IMR-90 (cell line): ENCODE data around the gene PTPRS. TPM values are rescaled to one million over a fixed set of nuclear protein-coding genes. Genes with fewer than 3 reads are reported as not detected.

ENCODE experiments used
- ATAC-seq: fragments of 200-7000 bp; cut with Tn5 transposase; 2 replicates; pipeline ENCODE4 v1.9.1; 2020; ENCODE audit warnings: low read depth, mild to moderate bottlenecking, moderate library complexity
- BruUV-seq: library from RNA; stranded (reverse); fragments of 400-500 nt; replicated peaks from 2 replicates; lab custom pipeline; 2021; lab: Mats Ljungman, UMichigan
- CTCF ChIA-PET: fragments of 300-600 bp; formaldehyde crosslinking; extraction: SDS; loops from one replicate; lab custom pipeline; 2021; ENCODE audit warnings: antibody characterized with exemption; lab: Yijun Ruan, JAX
- POLR2A ChIA-PET: fragments of 300-600 bp; sonication (Branson Sonifier 250); formaldehyde crosslinking; loops from one replicate; lab custom pipeline; 2022; ENCODE audit warnings: antibody characterized with exemption; ENCODE audit not compliant: unreplicated experiment; lab: Charles Lee
- DNase-seq: peaks from one replicate; pipeline ENCODE4 v3.0.0; 2013
- H2AFZ ChIP-seq: replicated peaks from 2 replicates; pipeline ENCODE3; 2013; ENCODE audit warnings: low read length, mild to moderate bottlenecking; ENCODE audit not compliant: poor library complexity
- H2AK5ac ChIP-seq: 2 replicates; pipeline ENCODE4 v1.6.1; 2013; ENCODE audit warnings: low read depth, low read length, inconsistent platforms
- H2AK9ac ChIP-seq: replicated peaks from 2 replicates; pipeline ENCODE3; 2013; ENCODE audit warnings: mild to moderate bottlenecking, low read depth, low read length, moderate library complexity; ENCODE audit not compliant: poor library complexity
- H2BK120ac ChIP-seq: 2 replicates; pipeline ENCODE4 v1.6.1; 2013; ENCODE audit warnings: low read depth, low read length, inconsistent platforms
- H2BK15ac ChIP-seq: 3 replicates; pipeline ENCODE4 v1.6.1; 2013; ENCODE audit warnings: low read depth, low read length, inconsistent platforms
- H2BK20ac ChIP-seq: 2 replicates; pipeline ENCODE4 v1.6.1; 2013; ENCODE audit warnings: low read depth, mild to moderate bottlenecking, inconsistent platforms, low read length, moderate library complexity
- H2BK5ac ChIP-seq: 2 replicates; pipeline ENCODE4 v1.6.1; 2013; ENCODE audit warnings: mild to moderate bottlenecking, low read depth, low read length, inconsistent platforms; ENCODE audit not compliant: poor library complexity, severe bottlenecking
- H3K14ac ChIP-seq: replicated peaks from 2 replicates; pipeline ENCODE4 v1.6.1; 2013; ENCODE audit warnings: low read depth, low read length, inconsistent platforms
- H3K18ac ChIP-seq: 2 replicates; pipeline ENCODE4 v1.6.1; 2013; ENCODE audit warnings: low read depth, low read length, control low read depth
- H3K23ac ChIP-seq: 2 replicates; pipeline ENCODE4 v1.6.1; 2013; ENCODE audit warnings: low read depth, low read length, inconsistent platforms
- H3K27ac ChIP-seq: 2 replicates; pipeline ENCODE4 v1.5.1; 2013; ENCODE audit warnings: mild to moderate bottlenecking, control low read depth, low read length; ENCODE audit not compliant: insufficient read depth
- H3K27me3 ChIP-seq: 2 replicates; pipeline ENCODE4 v1.6.1; 2013; ENCODE audit warnings: low read length; ENCODE audit not compliant: control insufficient read depth, insufficient read depth
- H3K36me3 ChIP-seq: 2 replicates; pipeline ENCODE4 v1.6.1; 2013; ENCODE audit warnings: low read length, mixed read lengths; ENCODE audit not compliant: control insufficient read depth, insufficient read depth
- H3K4ac ChIP-seq: 2 replicates; pipeline ENCODE4 v1.6.1; 2013; ENCODE audit warnings: low read depth, low read length, inconsistent platforms
- H3K4me1 ChIP-seq: 2 replicates; pipeline ENCODE4 v1.6.1; 2013; ENCODE audit warnings: low read length, mixed read lengths; ENCODE audit not compliant: control insufficient read depth, insufficient read depth
- H3K4me2 ChIP-seq: 2 replicates; pipeline ENCODE4 v1.6.1; 2013; ENCODE audit warnings: low read depth, mild to moderate bottlenecking, control low read depth, low read length, moderate library complexity
- H3K4me3 ChIP-seq: 2 replicates; pipeline ENCODE4 v1.5.1; 2013; ENCODE audit warnings: low read depth, mild to moderate bottlenecking, control low read depth, low read length, moderate library complexity; ENCODE audit not compliant: insufficient read depth
- H3K56ac ChIP-seq: 2 replicates; pipeline ENCODE4 v1.6.1; 2013; ENCODE audit warnings: low read length, inconsistent platforms; ENCODE audit not compliant: insufficient read depth; ENCODE audit errors: extremely low read depth
- H3K79me1 ChIP-seq, 2 experiments: 2 replicates each; pipeline ENCODE4 v1.6.1; 2013; ENCODE audit warnings: low read length in 2 of 2, inconsistent platforms in 1 of 2, low read depth in 1 of 2
- H3K9ac ChIP-seq: 2 replicates; pipeline ENCODE4 v1.6.1; 2013; ENCODE audit warnings: low read depth, low read length, control low read depth
- H3K9me1 ChIP-seq: 2 replicates; pipeline ENCODE4 v1.6.1; 2013; ENCODE audit warnings: low read length, inconsistent platforms; ENCODE audit not compliant: insufficient read depth
- H3K9me3 ChIP-seq: 2 replicates; pipeline ENCODE4 v1.6.1; 2013; ENCODE audit warnings: low read length; ENCODE audit not compliant: control insufficient read depth, insufficient read depth
- H4K20me1 ChIP-seq: 2 replicates; pipeline ENCODE4 v1.6.1; 2013; ENCODE audit warnings: low read length, inconsistent platforms; ENCODE audit not compliant: insufficient read depth
- H4K5ac ChIP-seq: 2 replicates; pipeline ENCODE4 v1.6.1; 2013; ENCODE audit warnings: mild to moderate bottlenecking, low read depth, low read length, control low read depth
- H4K8ac ChIP-seq, 2 experiments: 2 replicates each; pipeline ENCODE4 v1.6.1; 2013; ENCODE audit warnings: low read depth in 2 of 2, low read length in 2 of 2, control low read depth in 1 of 2, inconsistent platforms in 1 of 2
- H4K91ac ChIP-seq: 2 replicates; pipeline ENCODE4 v1.6.1; 2013; ENCODE audit warnings: low read depth, low read length, inconsistent platforms; ENCODE audit not compliant: insufficient read depth
- BHLHE40 ChIP-seq: fragments of 150-350 bp; IDR thresholded peaks from 2 replicates; pipeline ENCODE4 v1.6.1; 2016; ENCODE audit warnings: mild to moderate bottlenecking, low read depth, low read length
- CEBPB ChIP-seq: IDR thresholded peaks from 2 replicates; pipeline ENCODE4 v1.6.1; 2012; ENCODE audit warnings: low read depth, low read length, improper control_type of control experiment
- CHD1 ChIP-seq: IDR thresholded peaks from 2 replicates; pipeline ENCODE4 v1.6.1; 2012; ENCODE audit warnings: low read depth, low read length, improper control_type of control experiment
- CTCF ChIP-seq: conservative IDR thresholded peaks from 2 replicates; pipeline ENCODE4 v1.5.1; 2012; ENCODE audit warnings: mild to moderate bottlenecking, low read depth, low read length, improper control_type of control experiment
- ELK1 ChIP-seq: fragments of 150-350 bp; IDR thresholded peaks from 2 replicates; pipeline ENCODE4 v1.6.1; 2016; ENCODE audit warnings: low read depth, mild to moderate bottlenecking, low read length, moderate library complexity, borderline replicate concordance
- FOS ChIP-seq: fragments of 150-350 bp; IDR thresholded peaks from 2 replicates; pipeline ENCODE4 v1.6.1; 2016; ENCODE audit warnings: low read depth, low read length
- MAFK ChIP-seq: IDR thresholded peaks from 2 replicates; pipeline ENCODE4 v1.6.1; 2012; ENCODE audit warnings: low read depth, low read length, improper control_type of control experiment
- MAZ ChIP-seq: IDR thresholded peaks from 2 replicates; pipeline ENCODE4 v1.6.1; 2012; ENCODE audit warnings: low read depth, mild to moderate bottlenecking, low read length, improper control_type of control experiment, moderate library complexity, borderline replicate concordance
- MXI1 ChIP-seq: IDR thresholded peaks from 2 replicates; pipeline ENCODE4 v1.6.1; 2012; ENCODE audit warnings: low read depth, mild to moderate bottlenecking, low read length, moderate library complexity, borderline replicate concordance
- NFE2L2 ChIP-seq: fragments of 150-350 bp; IDR thresholded peaks from 2 replicates; pipeline ENCODE4 v1.6.1; 2016; ENCODE audit warnings: low read depth, mild to moderate bottlenecking, low read length
- POLR2A ChIP-seq: IDR thresholded peaks from 2 replicates; pipeline ENCODE4 v1.6.1; 2012; ENCODE audit warnings: mild to moderate bottlenecking, low read depth, low read length
- RAD21 ChIP-seq: IDR thresholded peaks from 2 replicates; pipeline ENCODE4 v1.6.1; 2012; ENCODE audit warnings: low read length, improper control_type of control experiment
- RCOR1 ChIP-seq: IDR thresholded peaks from 2 replicates; pipeline ENCODE4 v1.6.1; 2012; ENCODE audit warnings: mild to moderate bottlenecking, low read length, improper control_type of control experiment; ENCODE audit not compliant: insufficient replicate concordance
- RFX5 ChIP-seq: IDR thresholded peaks from 2 replicates; pipeline ENCODE4 v1.8.0; 2012; ENCODE audit warnings: low read depth, mild to moderate bottlenecking, low read length, moderate library complexity
- SMC3 ChIP-seq: fragments of 150-350 bp; IDR thresholded peaks from 2 replicates; pipeline ENCODE4 v1.6.1; 2016; ENCODE audit warnings: low read depth, mild to moderate bottlenecking, antibody characterized with exemption, low read length, moderate library complexity
- WGBS, 2 experiments: methylation state at CpG; one replicate each; pipeline versions ENCODE4 v1.1.5 to v1.1.7; 2013; ENCODE audit warnings: missing lambda C conversion rate in 2 of 2; ENCODE audit not compliant: insufficient read length in 1 of 2; ENCODE audit errors: extremely low coverage in 2 of 2; 5-methylcytosine and 5-hydroxymethylcytosine counted together
- dilution Hi-C: fragments of 300-500 bp; cut with HindIII; formaldehyde crosslinking; loops from one replicate; pipeline ENCODE4 v1.14.3; 2018; ENCODE audit warnings: low sequenced_read_pairs; ENCODE audit not compliant: unreplicated experiment
- in situ Hi-C: fragments of 300-500 bp; cut with MboI; formaldehyde crosslinking; loops from 3 replicates; pipeline ENCODE4 v1.14.3; 2019; ENCODE audit warnings: low sequenced_read_pairs, inconsistent platforms, mixed read lengths
- intact Hi-C: fragments of 100-400 bp; cut with micrococcal nuclease; formaldehyde crosslinking; loops from 2 replicates; pipeline ENCODE4 v1.10.0; 2022
- polyA plus RNA-seq, 3 experiments: library from polyadenylated mRNA; depleted of rRNA; stranded (reverse); fragments of >200 nt; gene quantifications; 2 replicates each; pipeline ENCODE4 v1.2.3, GENCODE V29; 2012; ENCODE audit warnings: low replicate concordance in 1 of 3
- total RNA-seq: library from RNA; depleted of rRNA; stranded (reverse); fragments of >200 nt; gene quantifications from 2 replicates; pipeline ENCODE4 v1.2.3, GENCODE V29; 2012
- TF ChIP-seq, protein P1 (sequence below): fragments of 150-350 bp; IDR thresholded peaks from 2 replicates; pipeline ENCODE4 v1.6.1; 2017; ENCODE audit warnings: mild to moderate bottlenecking, antibody characterized with exemption, low read length, low read depth

The PTPRS gene
- total and polyA plus RNA-seq, 2 of the 4 experiments (the other 2 are of a cell fraction): 40.1 to 51.9 TPM

- Histone ChIP-seq H4K91ac (no peak overlapping the region), H3K14ac (no peak overlapping the region), H2AFZ (no peak overlapping the region), H4K8ac (no peak overlapping the region), H3K4me3 (no peak overlapping the region), H2BK20ac (no peak overlapping the region), H3K79me1 (no peaks in the 10 kb centered on the region), H3K23ac (no peak overlapping the region), H3K4me1 (no peaks in the 10 kb centered on the region), H3K18ac (no peak overlapping the region), H3K9me1 (no peaks in the 10 kb centered on the region), H3K9ac (no peak overlapping the region), H4K5ac (no peak overlapping the region), H3K27me3 (peaks cover 22% of the 10 kb centered on the region), H3K4ac (no peak overlapping the region), H3K56ac (no peak overlapping the region), H3K4me2 (no peak overlapping the region), H2AK9ac (no peak overlapping the region), H2BK5ac (no peak overlapping the region), H3K9me3 (no peaks in the 10 kb centered on the region), H2AK5ac (no peak overlapping the region), H3K36me3 (no peaks in the 10 kb centered on the region), H3K27ac (no peak overlapping the region), H4K20me1 (no peaks in the 10 kb centered on the region), H2BK15ac (no peak overlapping the region), H2BK120ac (no peak overlapping the region)
- ATAC-seq: no peak
- dilution Hi-C loops: no loop called here
- BruUV-seq: no TSS peak
- TF ChIP-seq RFX5: no peak
- no peak for TF ChIP-seq CEBPB
- no peak for TF ChIP-seq CHD1
- no peak for TF ChIP-seq RAD21
- TF ChIP-seq, protein P1, sequence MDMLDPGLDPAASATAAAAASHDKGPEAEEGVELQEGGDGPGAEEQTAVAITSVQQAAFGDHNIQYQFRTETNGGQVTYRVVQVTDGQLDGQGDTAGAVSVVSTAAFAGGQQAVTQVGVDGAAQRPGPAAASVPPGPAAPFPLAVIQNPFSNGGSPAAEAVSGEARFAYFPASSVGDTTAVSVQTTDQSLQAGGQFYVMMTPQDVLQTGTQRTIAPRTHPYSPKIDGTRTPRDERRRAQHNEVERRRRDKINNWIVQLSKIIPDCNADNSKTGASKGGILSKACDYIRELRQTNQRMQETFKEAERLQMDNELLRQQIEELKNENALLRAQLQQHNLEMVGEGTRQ: no peak
- no peak for TF ChIP-seq CTCF
- no peak for TF ChIP-seq POLR2A
- no peak for TF ChIP-seq NFE2L2
- no peak for TF ChIP-seq MAZ
- no peak for TF ChIP-seq FOS
- TF ChIP-seq ELK1: no peak
- no peak for TF ChIP-seq RCOR1
- TF ChIP-seq BHLHE40: no peak
- no peak for TF ChIP-seq MAFK
- no peak for TF ChIP-seq SMC3
- TF ChIP-seq MXI1: no peak
- 67% methylated on average over 1 of the region's 9 CpGs; no CpG with 5 or more reads in 1 of the 2 experiments for WGBS, 2 experiments
- intact Hi-C loops: no loop called here
- ChIA-PET POLR2A (no interaction called here), CTCF (no interaction called here)
- in situ Hi-C loops: no loop called here
- DNase-seq: peak; percentile 17
Observed at GRCh38 chr19:5358173-5358800, 17.7 kb upstream of the PTPRS start.
